NOMO-1 treated with dmso at 0.1 percent for 144 hours (cell line): ENCODE results near the gene TBC1D17.
"Not testable (repeated sequence)": the region's sequence is repeated elsewhere in the genome, so short reads cannot be mapped to it uniquely, and the experiment has no call there.

ENCODE experiments used
- DNase-seq: peaks from one replicate; lab custom pipeline; 2025; ENCODE audit not compliant: unreplicated experiment; lab: John Stamatoyannopoulos, UW

The TBC1D17 gene

GRCh38 chr19:49916839-49917733 is 39.6 kb downstream of the TBC1D17 start:
- peak; percentile 34 for DNase-seq

GRCh38 chr19:49918089-49918488 is 40.6 kb downstream of the TBC1D17 start:
- DNase-seq, result no peak

GRCh38 chr19:49920624-49921363 is 43.3 kb downstream of the TBC1D17 start:
- DNase-seq, result no peak

GRCh38 chr19:49921871-49922795 is 44.6 kb downstream of the TBC1D17 start:
- DNase-seq, result no peak

- no peak for DNase-seq
These were observed 45.8 kb downstream of the TBC1D17 start for GRCh38 chr19:49923055-49924003.

GRCh38 chr19:49924004-49924880 is 46.7 kb downstream of the TBC1D17 start:
- no peak for DNase-seq

- not testable (repeated sequence) for DNase-seq
These were observed 47.3 kb downstream of the TBC1D17 start for GRCh38 chr19:49924881-49925210.

GRCh38 chr19:49925486-49925885 is 48.0 kb downstream of the TBC1D17 start:
- DNase-seq, result no peak

- no peak for DNase-seq
These were observed 49.0 kb downstream of the TBC1D17 start for GRCh38 chr19:49926515-49926914.

GRCh38 chr19:49927526-49928264 is 50.2 kb downstream of the TBC1D17 start:
- DNase-seq, result no peak

GRCh38 chr19:49929121-49929610 is 51.7 kb downstream of the TBC1D17 start, which contains the start of the genes ATF5 and NUP62:
TSS of gene ATF5 (plus strand) at chr19:49929205. CDS start at chr19:49930851, 1,646 bp downstream.
TSS of gene NUP62 (minus strand) at chr19:49929504. CDS start at chr19:49909807, 19,697 bp downstream.
- peak; percentile 91 for DNase-seq

- peak; percentile 85 for DNase-seq
These were observed 52.3 kb downstream of the TBC1D17 start for GRCh38 chr19:49929611-49930482.

- no peak for DNase-seq
These were observed 53.0 kb downstream of the TBC1D17 start for GRCh38 chr19:49930483-49931011.

GRCh38 chr19:49931293-49932040 is 54.0 kb downstream of the TBC1D17 start:
- DNase-seq, result no peak

GRCh38 chr19:49932041-49932451 is 54.5 kb downstream of the TBC1D17 start:
- no peak for DNase-seq

- no peak for DNase-seq
These were observed 55.2 kb downstream of the TBC1D17 start for GRCh38 chr19:49932731-49933131.
